SK-N-MC (cell line): ENCODE data around the gene SMARCAD1.
"Not testable (repeated sequence)": the region's sequence is repeated elsewhere in the genome, so short reads cannot be mapped to it uniquely, and the experiment has no call there.

Experiments used
- DNase-seq: peaks from one replicate; pipeline ENCODE4 v3.0.0-alpha.2; 2011; ENCODE audit warnings: low read depth, low spot score
- H3K27ac ChIP-seq: fragments of 200-600 bp; sonication (generic); 2 replicates; pipeline ENCODE4 v1.5.1; 2016; ENCODE audit warnings: mixed run types
- H3K36me3 ChIP-seq: fragments of 200-600 bp; sonication (generic); 2 replicates; pipeline ENCODE4 v1.6.1; 2017; ENCODE audit warnings: antibody characterized with exemption, low read length, mixed read lengths; ENCODE audit not compliant: insufficient read depth
- H3K4me3 ChIP-seq: fragments of 200-600 bp; sonication (generic); 2 replicates; pipeline ENCODE4 v1.5.1; 2016
- H3K9ac ChIP-seq: fragments of 200-600 bp; sonication (generic); 2 replicates; pipeline ENCODE4 v1.8.0; 2017; ENCODE audit warnings: mixed run types, mixed read lengths; ENCODE audit not compliant: insufficient read length
- H3K9me3 ChIP-seq: fragments of 200-600 bp; sonication (generic); 2 replicates; pipeline ENCODE4 v1.6.1; 2017; ENCODE audit warnings: low read depth, mild to moderate bottlenecking, antibody characterized with exemption, low read length, moderate library complexity, mixed read lengths
- EZH2 ChIP-seq: fragments of 200-600 bp; sonication (generic); IDR thresholded peaks from one replicate; pipeline ENCODE4 v1.6.1; 2017; ENCODE audit warnings: antibody characterized with exemption
- FOXP2 ChIP-seq: optimal IDR thresholded peaks from 2 replicates; pipeline ENCODE3; 2011; ENCODE audit warnings: mild to moderate bottlenecking, moderate library complexity; ENCODE audit not compliant: insufficient read depth; ENCODE audit errors: extremely low read length, control extremely low read depth
- POLR2AphosphoS5 ChIP-seq: IDR thresholded peaks from 2 replicates; pipeline ENCODE4 v1.6.1; 2012; ENCODE audit warnings: mild to moderate bottlenecking, low read depth, low read length, borderline replicate concordance

SMARCAD1 gene

GRCh38 chr4:94307231-94307871, 99.7 kb downstream of the SMARCAD1 start:
- no peak overlapping the region for H3K27ac ChIP-seq
- H3K9ac ChIP-seq: no peak overlapping the region
- no peak for DNase-seq
- H3K9me3 ChIP-seq: no peaks in the 10 kb centered on the region
- no peak overlapping the region for H3K4me3 ChIP-seq
- TF ChIP-seq POLR2AphosphoS5 (no peak), FOXP2 (no peak), EZH2 (no peak)
- no peaks in the 10 kb centered on the region for H3K36me3 ChIP-seq

- not testable (repeated sequence) for DNase-seq, H3K4me3 ChIP-seq, H3K9me3 ChIP-seq, H3K27ac ChIP-seq, H3K36me3 ChIP-seq, H3K9ac ChIP-seq
Measured at GRCh38 chr4:94319927-94320326, 112.3 kb downstream of the SMARCAD1 start.

- H3K36me3 ChIP-seq: no peaks in the 10 kb centered on the region
Measured at GRCh38 chr4:94325835-94326234, 118.2 kb downstream of the SMARCAD1 start.

GRCh38 chr4:94329933-94330332, 122.3 kb downstream of the SMARCAD1 start:
- TF ChIP-seq EZH2 (no peak), FOXP2 (no peak), POLR2AphosphoS5 (no peak)
- Histone ChIP-seq H3K27ac (no peak overlapping the region), H3K9ac (no peak overlapping the region), H3K4me3 (no peak overlapping the region), H3K9me3 (0 out of 2 replicates have a peak, but pooled peaks cover 5% of the 10 kb centered on the region), H3K36me3 (no peaks in the 10 kb centered on the region)
- DNase-seq: no peak

More at GRCh38 chr4:94325835-94326234, 118.2 kb downstream of the SMARCAD1 start:
- Histone ChIP-seq H3K9me3 (0 out of 2 replicates have a peak, but pooled peaks cover 5% of the 10 kb centered on the region), H3K4me3 (no peak overlapping the region), H3K9ac (no peak overlapping the region), H3K27ac (no peak overlapping the region)
- DNase-seq: no peak
- TF ChIP-seq EZH2 (no peak), POLR2AphosphoS5 (no peak), FOXP2 (no peak)

- TF ChIP-seq EZH2 (no peak), POLR2AphosphoS5 (no peak), FOXP2 (no peak)
- DNase-seq: no peak
- Histone ChIP-seq H3K4me3 (no peak overlapping the region), H3K9ac (no peak overlapping the region), H3K36me3 (no peaks in the 10 kb centered on the region), H3K9me3 (no peaks in the 10 kb centered on the region), H3K27ac (no peak overlapping the region)
Measured at GRCh38 chr4:94332983-94333590, 125.4 kb downstream of the SMARCAD1 start.

GRCh38 chr4:94333866-94334265, 126.2 kb downstream of the SMARCAD1 start:
- no peak overlapping the region for H3K27ac ChIP-seq
- H3K36me3 ChIP-seq: no peaks in the 10 kb centered on the region
- H3K4me3 ChIP-seq: no peak overlapping the region
- no peak overlapping the region for H3K9ac ChIP-seq
- TF ChIP-seq FOXP2: no peak
- no peak for TF ChIP-seq POLR2AphosphoS5
- TF ChIP-seq EZH2: no peak
- no peaks in the 10 kb centered on the region for H3K9me3 ChIP-seq
- no peak for DNase-seq

GRCh38 chr4:94334476-94334875, 126.8 kb downstream of the SMARCAD1 start:
- no peak for TF ChIP-seq EZH2
- TF ChIP-seq FOXP2: no peak
- no peak for TF ChIP-seq POLR2AphosphoS5
- Histone ChIP-seq H3K9ac (no peak overlapping the region), H3K9me3 (no peaks in the 10 kb centered on the region), H3K27ac (peak overlapping the region; percentile 11; the same call in 1 of the 2 replicates), H3K36me3 (no peaks in the 10 kb centered on the region), H3K4me3 (no peak overlapping the region)
- DNase-seq: no peak

- 0 out of 2 replicates have a peak overlapping the region, but pooled peaks have one; percentile 11 for H3K27ac ChIP-seq
- no peak for DNase-seq
Measured at GRCh38 chr4:94334962-94335361, 127.3 kb downstream of the SMARCAD1 start.

GRCh38 chr4:94336303-94336702, 128.6 kb downstream of the SMARCAD1 start:
- H3K9ac ChIP-seq: no peak overlapping the region
- no peak overlapping the region for H3K27ac ChIP-seq
- H3K4me3 ChIP-seq: no peak overlapping the region
- H3K9me3 ChIP-seq: no peaks in the 10 kb centered on the region
- TF ChIP-seq POLR2AphosphoS5 (no peak), EZH2 (no peak), FOXP2 (no peak)
- H3K36me3 ChIP-seq: no peaks in the 10 kb centered on the region
- no peak for DNase-seq

More at GRCh38 chr4:94334962-94335361, 127.3 kb downstream of the SMARCAD1 start:
- no peaks in the 10 kb centered on the region for H3K9me3 ChIP-seq
- H3K4me3 ChIP-seq: no peak overlapping the region
- TF ChIP-seq EZH2: no peak
- TF ChIP-seq FOXP2: no peak
- no peak for TF ChIP-seq POLR2AphosphoS5
- H3K36me3 ChIP-seq: no peaks in the 10 kb centered on the region
- no peak overlapping the region for H3K9ac ChIP-seq

- not testable (repeated sequence) for H3K9ac ChIP-seq, H3K36me3 ChIP-seq, H3K4me3 ChIP-seq, H3K9me3 ChIP-seq, DNase-seq, H3K27ac ChIP-seq
Measured at GRCh38 chr4:94336791-94337190, 129.1 kb downstream of the SMARCAD1 start.
